T-cell (primary cell): ENCODE data around the gene IL32. TPM values are rescaled to one million over a fixed set of nuclear protein-coding genes. Genes with fewer than 3 reads are reported as not detected.
"Not testable (repeated sequence)": the region's sequence is repeated elsewhere in the genome, so short reads cannot be mapped to it uniquely, and the experiment has no call there.

Source experiments
- ATAC-seq, 4 experiments: fragments of 200-7000 bp in 3 of 4; fragments of 150-1000 bp in 1 of 4; cut with Tn5 transposase; replicated peaks in 1 of 4; 1 replicate in 3 of 4; 2 replicates in 1 of 4; pipeline ENCODE4 v1.10.0; 2021; ENCODE audit warnings: moderate library complexity in 3 of 4, mild to moderate bottlenecking in 2 of 4, moderate number of reproducible peaks in 1 of 4
- CTCF ChIA-PET, 2 donors: fragments of 300-600 bp; sonication (Branson Sonifier 250); formaldehyde crosslinking; loops; one replicate each; lab custom pipeline; 2022; ENCODE audit warnings: antibody characterized with exemption in 2 of 2; lab: Charles Lee
- POLR2A ChIA-PET, 2 donors: fragments of 300-600 bp; sonication (Branson Sonifier 250); formaldehyde crosslinking; loops; one replicate each; lab custom pipeline; 2022; ENCODE audit warnings: antibody characterized with exemption in 2 of 2; lab: Charles Lee
- DNase-seq, 35 experiments: peaks; one replicate each; pipeline versions ENCODE4 v3.0.0 to v3.0.0-alpha.2; 2013 to 2023
- H3K27ac ChIP-seq: one replicate; pipeline ENCODE4 v1.5.1; 2013; ENCODE audit warnings: low read length
- H3K27me3 ChIP-seq, 2 experiments: replicated peaks in 1 of 2; 1 replicate in 1 of 2; 2 replicates in 1 of 2; pipeline versions ENCODE4 v1.6.1 to v1.7.0; 2013; ENCODE audit warnings: low read length in 1 of 2, mixed read lengths in 1 of 2; ENCODE audit not compliant: control insufficient read depth in 2 of 2, insufficient read depth in 2 of 2; ENCODE audit errors: extremely low read depth in 1 of 2
- H3K36me3 ChIP-seq, 2 donors: 1 replicate in 1 of 2; 2 replicates in 1 of 2; pipeline versions ENCODE4 v1.6.1 to v1.7.0; 2013; ENCODE audit warnings: low read length in 1 of 2; ENCODE audit not compliant: control insufficient read depth in 2 of 2, insufficient read depth in 1 of 2; ENCODE audit errors: extremely low read depth in 1 of 2
- H3K4me1 ChIP-seq, 2 experiments: 1 replicate in 1 of 2; 2 replicates in 1 of 2; pipeline versions ENCODE4 v1.6.1 to v1.7.0; 2013; ENCODE audit warnings: low read length in 2 of 2, mixed read lengths in 1 of 2; ENCODE audit not compliant: insufficient read depth in 2 of 2, control insufficient read depth in 1 of 2; ENCODE audit errors: extremely low read depth in 1 of 2
- H3K4me3 ChIP-seq, 2 donors: 1 replicate in 1 of 2; 2 replicates in 1 of 2; pipeline versions ENCODE4 v1.5.1 to v1.7.0; 2013; ENCODE audit warnings: mild to moderate bottlenecking in 2 of 2, low read length in 1 of 2, moderate library complexity in 1 of 2; ENCODE audit not compliant: control insufficient read depth in 1 of 2; ENCODE audit errors: extremely low read depth in 1 of 2
- H3K9me3 ChIP-seq: 2 replicates; pipeline ENCODE4 v1.7.0; 2013
- H3K27ac Mint-ChIP-seq, 2 donors: one replicate each; pipeline ENCODE4 v1.8.0; 2020 to 2021; ENCODE audit warnings: mild to moderate bottlenecking in 2 of 2, mixed read lengths in 2 of 2
- H3K27me3 Mint-ChIP-seq, 2 donors: one replicate each; pipeline ENCODE4 v1.8.0; 2021 to 2022; ENCODE audit warnings: mixed read lengths in 2 of 2
- H3K36me3 Mint-ChIP-seq: one replicate; pipeline ENCODE4 v1.8.0; 2021; ENCODE audit warnings: mixed read lengths
- H3K4me1 Mint-ChIP-seq, 3 donors: one replicate each; pipeline ENCODE4 v1.8.0; 2020 to 2022; ENCODE audit warnings: mixed read lengths in 3 of 3, mild to moderate bottlenecking in 1 of 3
- H3K4me3 Mint-ChIP-seq, 3 donors: one replicate each; pipeline ENCODE4 v1.8.0; 2020 to 2022; ENCODE audit warnings: mild to moderate bottlenecking in 3 of 3, mixed read lengths in 3 of 3, moderate library complexity in 3 of 3
- H3K9me3 Mint-ChIP-seq, 3 donors: one replicate each; pipeline ENCODE4 v1.8.0; 2020 to 2022; ENCODE audit warnings: mixed read lengths in 3 of 3
- WGBS: methylation state at CpG from one replicate; pipeline ENCODE4 v1.1.5; 2013; ENCODE audit warnings: missing lambda C conversion rate; ENCODE audit not compliant: insufficient coverage; 5-methylcytosine and 5-hydroxymethylcytosine counted together
- total RNA-seq, 35 experiments: library from RNA in 6 of 35; stranded (reverse) in 6 of 35; fragments of 120-200 nt in 1 of 35; gene quantifications; one replicate each; pipeline versions ENCODE4 v1.2.1 to v1.2.4 and lab custom pipeline; 2013 to 2026

IL32 gene
- total RNA-seq, 5 donors from 2014 or later (not counting 1 experiment from before 2014, with no cell fraction given): 736 to 1,200 (median 999) TPM

DNA sequence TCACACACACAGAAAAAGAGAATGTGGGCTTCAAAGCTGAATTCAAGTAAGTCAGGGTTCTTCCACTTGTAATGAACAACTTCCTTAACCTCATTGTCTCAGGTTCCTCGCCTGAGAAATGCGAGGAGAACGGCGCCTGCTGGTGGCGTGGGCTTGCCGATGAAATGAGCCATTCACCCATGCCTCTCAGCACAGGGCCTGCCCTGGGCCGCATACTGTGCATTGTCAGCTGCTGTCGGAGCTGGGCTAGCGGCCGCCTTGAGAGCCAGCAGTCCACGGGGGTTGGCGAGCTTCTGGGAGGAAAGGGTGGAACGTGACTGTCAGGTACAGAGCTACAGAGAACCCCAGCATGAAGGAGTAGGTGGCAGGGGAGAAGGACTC is 12.1 kb upstream of the IL32 start:
- H3K4me1 Mint-ChIP-seq: peaks cover 34 to 58% (median 49%) of the 10 kb centered on the region in 3 donors
- POLR2A ChIA-PET: not testable (repeated sequence)
- peaks cover 8 to 48% of the 10 kb centered on the region in 2 experiments for H3K4me1 ChIP-seq

DNA sequence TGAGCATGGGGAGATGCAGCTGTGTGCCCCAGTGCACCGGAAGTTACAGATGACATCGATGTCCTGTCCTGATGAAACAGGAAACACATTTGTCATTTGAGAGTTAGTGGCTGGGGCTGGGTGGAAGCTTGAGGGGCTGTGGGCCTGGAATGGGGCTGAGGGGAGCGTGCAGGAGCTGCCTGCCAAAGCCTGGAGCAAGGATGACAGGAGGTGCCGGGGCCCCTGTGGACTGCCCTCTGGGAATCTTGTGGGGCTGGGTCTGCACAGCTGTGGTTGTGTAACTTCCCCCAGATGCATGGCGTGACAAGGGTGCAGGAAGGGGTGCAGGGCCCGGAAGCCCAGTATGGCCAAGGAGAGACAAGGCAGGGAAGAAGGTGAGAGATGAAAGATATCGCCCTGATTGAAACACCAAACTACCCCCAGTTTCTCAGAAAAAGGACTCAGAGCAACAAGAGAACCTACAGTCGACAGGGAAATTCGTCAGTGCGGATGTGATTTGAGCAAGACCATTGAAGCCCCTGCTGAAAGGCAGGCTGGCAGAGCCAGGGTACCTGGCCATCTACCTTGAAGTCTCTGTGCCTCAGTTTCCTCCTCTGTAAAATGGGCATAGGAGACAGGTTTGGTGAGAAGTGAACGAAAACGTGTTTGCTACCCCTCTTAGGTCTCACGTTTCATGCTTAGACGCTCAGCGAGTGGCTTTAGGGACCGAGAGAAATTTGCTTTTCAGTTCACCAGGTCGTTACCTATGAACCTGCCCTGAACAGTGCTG is 10.3 kb upstream of the IL32 start:
- Histone ChIP-seq H3K4me3 (no peak overlapping the region), H3K36me3 (peaks cover 5 to 7% of the 10 kb centered on the region in 2 donors), H3K27ac (peak overlapping the region; percentile 11), H3K4me1 (peaks cover 13 to 56% of the 10 kb centered on the region in 2 experiments), H3K27me3 (peaks cover 0 to 2% of the 10 kb centered on the region in 2 experiments), H3K9me3 (no peaks in the 10 kb centered on the region)
- Mint-ChIP-seq H3K4me1 (peaks cover 41 to 60% (median 50%) of the 10 kb centered on the region in 3 donors), H3K36me3 (peaks cover 13% of the 10 kb centered on the region), H3K27me3 (no peaks in the 10 kb centered on the region), H3K9me3 (no peaks in the 10 kb centered on the region), H3K4me3 (peak overlapping the region; percentile 37 to 88 (median 39)), H3K27ac (peak overlapping the region; percentile 84 to 93)
- ATAC-seq (peak in 1 of 4 experiments; percentile 17), DNase-seq (peak in 1 of 35 experiments; percentile 40)
- 58% methylated on average over 14 of the region's 17 CpGs for WGBS
- ChIA-PET POLR2A (no interaction called here), CTCF (no interaction called here)

More for the DNA sequence above, 12.1 kb upstream of the IL32 start:
- H3K36me3 ChIP-seq, H3K4me3 ChIP-seq, H3K27me3 Mint-ChIP-seq, H3K9me3 Mint-ChIP-seq, CTCF ChIA-PET, H3K9me3 ChIP-seq, H3K27ac ChIP-seq, H3K27me3 ChIP-seq: not testable (repeated sequence)
- DNase-seq (peak in 2 of 35 experiments; percentile 32 to 41), ATAC-seq (peak; percentile 49 to 63 (median 52))
- Mint-ChIP-seq H3K27ac (peak overlapping the region in 1 of 2 donors; percentile 3), H3K36me3 (peaks cover 13% of the 10 kb centered on the region), H3K4me3 (peak overlapping the region in 1 of 3 donors; percentile 5)
- no CpG with 5 or more reads among the region's 13 CpGs for WGBS

DNA sequence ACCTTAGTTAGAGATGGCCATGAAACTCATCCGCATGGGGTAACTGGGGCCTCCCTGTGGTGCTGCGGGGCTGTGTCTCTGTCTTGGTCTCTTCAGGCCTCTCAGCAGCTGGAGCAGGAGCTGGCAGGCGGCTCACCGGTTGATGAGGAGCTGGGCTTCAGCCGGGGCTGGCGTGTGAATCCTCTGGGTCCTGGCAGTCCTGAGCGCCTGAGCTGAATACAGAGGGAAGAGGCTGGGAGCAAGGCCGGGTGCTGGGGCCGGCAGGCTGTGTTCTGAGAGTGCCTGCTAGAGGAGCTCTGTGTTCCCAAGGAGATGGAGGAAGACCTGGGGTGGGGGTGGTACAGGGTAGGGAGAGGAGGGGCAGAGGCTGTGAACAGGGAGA is 9.7 kb upstream of the IL32 start:
- H3K4me3 ChIP-seq, H3K36me3 ChIP-seq, CTCF ChIA-PET, DNase-seq, H3K27me3 Mint-ChIP-seq, H3K9me3 ChIP-seq, H3K9me3 Mint-ChIP-seq, ATAC-seq, POLR2A ChIA-PET, H3K27me3 ChIP-seq: not testable (repeated sequence)
- Mint-ChIP-seq H3K4me3 (peak overlapping the region; percentile 24 to 88 (median 37)), H3K36me3 (peaks cover 13% of the 10 kb centered on the region), H3K4me1 (peaks cover 43 to 62% (median 49%) of the 10 kb centered on the region in 3 donors), H3K27ac (peak overlapping the region; percentile 84 to 93)
- 97% methylated on average over 8 of the region's 9 CpGs for WGBS
- Histone ChIP-seq H3K4me1 (peaks cover 13 to 61% of the 10 kb centered on the region in 2 experiments), H3K27ac (peak overlapping the region; percentile 11)

DNA sequence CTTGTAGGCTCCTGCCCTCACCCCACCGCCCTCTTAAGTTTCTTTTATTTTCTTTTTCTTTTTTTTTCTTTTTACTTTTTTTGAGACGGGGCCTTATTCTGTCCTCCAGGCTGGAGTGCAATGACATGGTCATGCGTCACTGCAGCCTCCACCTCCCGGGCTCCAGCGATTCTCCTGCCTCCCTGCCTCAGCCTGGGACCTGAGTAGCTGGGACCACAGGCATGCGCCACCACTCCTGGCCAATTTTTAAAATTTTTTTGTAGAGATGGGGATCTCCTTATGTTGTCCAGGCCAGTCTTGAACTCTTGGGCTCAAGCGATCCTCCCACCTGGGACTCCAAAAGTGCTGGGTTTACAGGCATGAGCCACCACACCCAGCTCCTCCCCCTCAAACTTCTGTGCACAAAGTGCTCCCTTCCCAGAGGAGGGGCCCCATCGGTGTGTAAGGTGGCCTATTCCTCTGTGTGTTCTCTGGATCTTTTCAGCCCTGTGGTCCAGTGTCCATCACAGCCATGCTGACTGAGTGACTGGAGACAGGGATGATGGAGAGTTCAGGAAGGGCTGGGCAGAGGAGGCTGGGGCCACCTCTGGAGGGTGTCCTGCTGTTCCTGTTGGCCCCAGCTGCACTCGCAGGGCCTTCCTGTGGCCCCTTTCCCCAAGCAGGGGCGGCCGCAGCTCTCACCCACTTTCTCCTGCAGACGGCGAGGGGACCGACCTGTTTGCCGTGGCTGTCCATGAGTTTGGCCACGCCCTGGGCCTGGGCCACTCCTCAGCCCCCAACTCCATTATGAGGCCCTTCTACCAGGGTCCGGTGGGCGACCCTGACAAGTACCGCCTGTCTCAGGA is 8.9 kb upstream of the IL32 start:
- Histone ChIP-seq H3K4me3 (no peak overlapping the region), H3K36me3 (peaks cover 5 to 7% of the 10 kb centered on the region in 2 donors), H3K27ac (peak overlapping the region; percentile 6), H3K4me1 (peaks cover 13 to 63% of the 10 kb centered on the region in 2 experiments), H3K27me3 (no peaks in the 10 kb centered on the region), H3K9me3 (no peaks in the 10 kb centered on the region)
- ATAC-seq (no peak), DNase-seq (no peak)
- Mint-ChIP-seq H3K36me3 (peaks cover 13% of the 10 kb centered on the region), H3K4me1 (peaks cover 40 to 57% (median 46%) of the 10 kb centered on the region in 3 donors), H3K27me3 (no peaks in the 10 kb centered on the region), H3K4me3 (peak overlapping the region; percentile 42 to 88 (median 52)), H3K9me3 (no peaks in the 10 kb centered on the region), H3K27ac (peak overlapping the region; percentile 68 to 83)
- POLR2A ChIA-PET: interaction anchor here in 1 of 2 donors (0.6 kb wide), 1 partner anchor 627 kb away, joined by 4 read pairs; no protein-coding TSS in a partner anchor
- WGBS: 90% methylated on average over 8 of the region's 19 CpGs
- CTCF ChIA-PET: interaction anchor here in 1 of 2 donors (0.8 kb wide), 1 partner anchor 45 kb away, joined by 3 read pairs; no protein-coding TSS in a partner anchor

DNA sequence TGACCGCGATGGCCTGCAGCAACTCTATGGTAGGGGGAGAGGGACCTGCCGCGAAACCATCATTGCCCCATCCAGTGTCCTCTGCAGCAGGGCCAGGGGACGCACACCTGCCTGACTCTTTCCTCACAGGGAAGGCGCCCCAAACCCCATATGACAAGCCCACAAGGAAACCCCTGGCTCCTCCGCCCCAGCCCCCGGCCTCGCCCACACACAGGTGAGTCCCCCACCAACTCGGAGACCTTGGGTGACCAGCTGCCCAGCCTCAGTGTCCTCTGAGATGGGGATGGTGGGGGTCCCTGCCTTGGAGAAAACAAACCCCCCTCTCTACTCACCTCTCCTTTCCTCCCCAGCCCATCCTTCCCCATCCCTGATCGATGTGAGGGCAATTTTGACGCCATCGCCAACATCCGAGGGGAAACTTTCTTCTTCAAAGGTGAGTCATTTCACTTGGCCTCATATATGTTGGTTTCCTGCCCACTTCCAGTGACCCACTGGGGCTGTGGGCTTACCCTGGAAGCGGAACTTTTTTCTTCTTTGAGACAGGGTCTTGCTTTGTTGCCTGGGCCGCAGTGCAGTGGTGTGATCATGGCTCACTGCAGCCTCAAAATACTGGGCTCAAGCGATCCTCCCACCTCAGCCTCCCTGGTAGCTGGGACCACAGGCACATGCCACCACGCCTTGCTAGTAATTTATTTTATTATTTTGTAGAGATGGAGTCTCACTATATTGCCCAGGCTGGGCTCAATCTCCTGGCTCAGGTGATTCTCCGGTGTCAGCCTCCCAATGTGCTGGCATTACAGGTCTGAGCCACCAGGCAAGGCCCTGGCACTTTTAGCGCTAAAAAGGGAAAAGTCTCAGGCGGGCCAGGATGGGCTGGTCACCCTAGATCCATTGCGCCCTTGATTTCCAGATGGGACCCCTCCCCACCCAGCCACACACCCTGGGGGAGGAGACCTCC is 8.0 kb upstream of the IL32 start:
- POLR2A ChIA-PET: no interaction called here
- H3K27ac ChIP-seq: no peak overlapping the region
- DNase-seq (no peak), ATAC-seq (no peak)
- H3K9me3 ChIP-seq: no peaks in the 10 kb centered on the region
- peaks cover 5 to 7% of the 10 kb centered on the region in 2 donors for H3K36me3 ChIP-seq
- peaks cover 13% of the 10 kb centered on the region for H3K36me3 Mint-ChIP-seq
- no peaks in the 10 kb centered on the region for H3K9me3 Mint-ChIP-seq
- 71% methylated on average over 8 of the region's 22 CpGs for WGBS
- peak overlapping the region in 1 of 2 donors; percentile 91 for H3K4me3 ChIP-seq
- H3K4me1 Mint-ChIP-seq: peaks cover 42 to 59% (median 45%) of the 10 kb centered on the region in 3 donors
- H3K27me3 Mint-ChIP-seq: no peaks in the 10 kb centered on the region
- CTCF ChIA-PET: interaction anchor here in 1 of 2 donors (2.9 kb wide), 1 partner anchor 71 kb away, joined by 39 read pairs; no protein-coding TSS in a partner anchor
- peaks cover 13 to 63% of the 10 kb centered on the region in 2 experiments for H3K4me1 ChIP-seq
- H3K27me3 ChIP-seq: no peaks in the 10 kb centered on the region
- H3K27ac Mint-ChIP-seq: peak overlapping the region; percentile 68 to 83
- H3K4me3 Mint-ChIP-seq: peak overlapping the region; percentile 42 to 88 (median 52)
